Posterior vena cava (tissue), 2 donors: ENCODE results near the gene PTPN2. TPM values are rescaled to one million over a fixed set of nuclear protein-coding genes. Genes with fewer than 3 reads are reported as not detected.

ENCODE experiments used
- DNase-seq: peaks from one replicate; pipeline ENCODE4 v3.0.0-alpha.2; 2020; ENCODE audit warnings: low spot score
- intact Hi-C, 2 donors: fragments of 100-400 bp; cut with DNase I; formaldehyde crosslinking; loops; one replicate each; pipeline versions ENCODE4 v1.14.1 to v1.14.2; 2022 to 2023
- total RNA-seq, 2 donors: library from RNA; stranded (reverse); fragmentation: NEBNext Ultra II Directional; extraction: Animal tissue kit (Norgen Biotek cat#: 25700); gene quantifications; one replicate each; pipeline ENCODE4 v1.2.1, GENCODE V29; 2021
- donor health status: DM: yes; HTN: yes; CAD: no.
- donor health status: DM: yes; HTN: yes; CAD: no.

Gene PTPN2
- total RNA-seq, 2 donors from 2014 or later = 29.2 to 36.8 TPM

DNA sequence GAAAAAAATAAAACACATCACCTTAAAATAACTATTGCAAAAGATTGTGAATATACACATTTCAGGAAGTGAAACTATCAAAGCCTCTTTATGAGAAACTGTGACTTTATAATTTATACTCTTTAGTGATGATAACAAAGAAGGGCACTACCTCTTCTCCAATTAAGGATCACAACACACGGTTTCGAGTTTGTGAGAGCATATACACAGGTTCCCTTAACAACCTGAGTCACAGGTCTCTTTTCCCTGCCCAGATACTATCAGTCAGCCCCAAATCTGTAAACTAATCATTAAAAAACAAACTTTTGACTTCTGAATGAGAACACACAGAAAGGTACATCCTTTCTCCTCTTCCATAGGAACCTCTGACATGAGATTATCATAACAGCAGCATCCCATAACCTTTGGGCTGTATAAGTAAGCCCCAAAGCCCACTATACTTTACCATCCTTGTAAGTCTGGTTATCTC is 44.9 kb downstream of the PTPN2 start:
- intact Hi-C loops = no loop called here
- no peak for DNase-seq

DNA sequence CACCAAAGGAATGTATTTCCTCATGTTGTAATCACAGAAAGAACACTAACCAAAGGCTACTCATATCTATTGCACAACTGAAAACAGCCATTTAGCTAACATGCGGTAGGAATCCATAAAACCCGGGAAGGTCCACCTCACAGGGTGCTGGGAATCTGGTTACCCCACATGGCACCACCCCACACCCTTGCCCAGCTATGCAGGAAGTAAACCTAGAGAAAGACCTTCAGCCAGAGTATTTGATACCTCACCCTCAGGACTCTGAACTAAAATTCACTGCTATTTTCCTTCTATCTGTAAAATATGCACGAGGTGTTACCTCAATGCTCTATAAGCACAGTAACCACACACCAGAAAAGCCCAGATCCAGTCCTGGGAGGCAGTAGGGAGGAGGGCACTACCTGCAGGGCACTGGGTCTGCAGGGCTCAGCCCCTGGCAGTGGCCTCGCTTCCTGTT is 45.8 kb downstream of the PTPN2 start:
- intact Hi-C loops = no loop called here
- no peak for DNase-seq

DNA sequence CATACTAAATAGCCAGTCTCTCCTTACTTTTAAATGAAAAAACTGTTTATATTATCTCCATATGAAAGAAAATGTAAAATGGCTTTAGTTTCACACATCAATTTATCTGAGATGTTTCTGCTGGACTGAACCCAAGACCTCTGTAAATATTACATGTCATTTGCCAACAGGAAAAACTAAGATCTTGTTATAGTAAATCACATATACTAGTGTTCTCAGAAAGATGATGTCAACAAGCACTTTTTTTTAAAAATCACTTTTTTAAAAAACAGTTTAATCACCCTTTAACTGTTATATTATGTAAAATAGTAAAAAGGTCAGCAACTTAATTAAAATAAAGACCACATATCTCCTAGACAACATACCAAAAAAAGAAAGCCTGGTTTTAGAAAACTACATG is 46.3 kb downstream of the PTPN2 start:
- DNase-seq = no peak
- intact Hi-C loops = no loop called here

DNA sequence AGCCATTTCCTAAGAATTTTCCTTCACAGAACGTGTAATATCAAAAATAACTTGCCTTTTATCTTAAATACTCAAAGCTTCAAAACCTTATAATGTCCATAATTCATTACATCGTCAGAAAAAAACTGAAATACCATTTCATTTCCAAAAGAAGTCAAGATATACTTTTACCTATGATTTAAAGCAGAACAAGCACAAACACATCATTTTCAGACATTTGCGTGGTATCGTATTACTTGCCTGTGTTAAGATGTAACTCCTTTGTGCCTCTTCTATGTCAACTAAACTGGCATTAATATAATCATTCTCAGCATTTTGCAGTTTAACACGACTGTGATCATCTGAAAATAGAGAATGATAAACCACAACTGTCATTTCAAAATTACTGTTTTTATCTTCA is 47.5 kb downstream of the PTPN2 start:
- no peak for DNase-seq
- intact Hi-C loops = no loop called here

GRCh38 chr18:12828116-12829051 is 55.7 kb downstream of the PTPN2 start:
- no peak for DNase-seq
- intact Hi-C loops = no loop called here

- no peak for DNase-seq
- intact Hi-C loops = no loop called here
Measured at GRCh38 chr18:12827588-12827987, 56.4 kb downstream of the PTPN2 start.

DNA sequence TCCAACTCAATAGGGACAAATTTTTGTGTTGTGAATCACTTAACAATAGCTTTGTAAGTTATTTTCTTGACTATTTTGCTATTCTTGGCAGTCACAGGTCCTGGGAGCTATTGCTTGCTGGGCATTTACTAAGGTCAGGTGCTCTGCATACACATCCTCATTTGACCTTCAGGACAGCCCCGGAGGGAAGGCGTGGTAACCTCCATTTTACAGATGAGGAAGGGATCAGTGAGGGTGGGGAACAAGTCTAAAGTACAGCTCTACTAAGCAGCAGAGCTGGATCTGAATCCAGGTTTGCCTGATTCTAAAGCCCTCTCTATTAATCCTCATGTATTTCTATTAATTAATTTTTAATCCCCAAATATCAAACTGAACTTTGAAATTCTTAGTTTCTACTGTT is 58.8 kb downstream of the PTPN2 start:
- intact Hi-C loops = no loop called here
- DNase-seq = no peak

DNA sequence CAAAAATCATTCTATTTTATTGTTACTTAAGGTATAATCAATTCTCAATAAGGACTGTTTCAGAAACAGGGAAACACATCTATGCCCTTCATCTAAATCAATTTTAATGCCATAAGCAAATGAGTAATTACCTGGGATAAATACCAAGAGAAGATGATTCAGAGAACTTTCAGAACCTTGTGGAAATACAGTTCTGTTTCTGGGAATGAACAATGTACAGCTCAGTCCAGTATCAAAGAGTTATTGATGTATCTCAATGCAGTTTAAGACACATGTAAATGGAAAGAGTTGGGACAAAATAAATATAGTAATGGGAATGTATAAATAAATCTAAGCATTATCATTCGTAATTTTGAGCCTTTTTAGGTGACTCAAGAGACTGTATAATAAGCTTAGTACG is 60.1 kb downstream of the PTPN2 start:
- no peak for DNase-seq
- intact Hi-C loops = no loop called here

DNA sequence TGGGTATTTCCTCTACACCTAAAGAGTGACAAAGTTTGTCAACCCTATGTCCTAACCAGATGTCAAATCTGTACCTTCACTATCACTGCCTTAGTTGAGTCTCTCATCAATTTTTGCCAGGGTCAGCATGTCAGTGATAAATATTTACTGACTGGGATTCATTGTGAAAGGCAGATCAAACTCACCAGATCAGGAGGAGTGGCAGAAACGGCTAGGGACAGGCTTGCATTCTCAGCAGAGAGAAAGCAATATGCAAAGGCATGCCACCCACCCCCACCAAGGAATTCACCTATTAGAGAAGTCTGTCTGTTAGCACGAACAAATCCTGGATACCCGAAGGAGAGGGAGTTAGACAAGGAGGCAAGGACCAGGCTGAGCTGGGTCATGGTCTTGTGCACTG is 62.6 kb downstream of the PTPN2 start:
- intact Hi-C loops = no loop called here
- no peak for DNase-seq

GRCh38 chr18:12820506-12820905 is 63.5 kb downstream of the PTPN2 start:
- intact Hi-C loops = no loop called here

GRCh38 chr18:12819841-12820240 is 64.2 kb downstream of the PTPN2 start:
- DNase-seq = no peak
- intact Hi-C loops = no loop called here

More at GRCh38 chr18:12820506-12820905, 63.5 kb downstream of the PTPN2 start:
- DNase-seq = no peak

DNA sequence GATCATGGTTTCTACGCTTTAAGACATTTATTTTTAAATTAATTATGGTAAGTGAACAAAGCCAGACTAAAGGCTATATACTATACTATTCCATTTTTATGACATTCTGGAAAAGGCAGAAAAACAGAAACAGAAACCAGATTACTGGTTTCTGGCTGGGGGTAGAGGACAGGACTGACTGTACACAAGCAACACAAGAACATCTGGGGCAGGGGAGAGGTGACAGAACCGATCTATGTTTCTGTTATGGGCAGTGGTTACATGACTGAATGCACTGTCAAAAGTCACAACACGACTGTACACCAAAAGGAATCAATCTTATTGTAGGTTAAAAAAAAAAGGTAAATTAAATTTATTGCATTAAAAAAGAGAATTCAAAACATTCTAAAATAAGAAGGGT is 64.7 kb downstream of the PTPN2 start:
- intact Hi-C loops = no loop called here

DNA sequence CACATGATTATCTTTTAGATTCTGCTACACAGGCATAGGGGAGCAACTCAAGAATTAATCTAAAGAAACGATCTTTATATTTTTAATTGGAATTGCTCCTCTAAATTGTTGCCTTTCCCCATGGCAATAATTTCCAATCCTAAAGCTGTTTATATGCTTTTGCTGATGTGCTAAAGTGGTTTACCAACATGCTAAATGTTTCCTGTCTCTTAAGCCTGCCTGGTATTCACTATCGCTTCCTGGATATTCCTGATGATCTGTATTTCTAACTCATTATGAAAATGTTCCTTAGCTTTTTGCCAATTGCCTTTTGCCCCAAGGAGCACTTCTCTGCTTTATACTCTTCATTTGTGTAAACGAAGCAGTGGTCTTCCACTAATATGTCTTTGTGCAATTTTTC is 65.8 kb downstream of the PTPN2 start:
- DNase-seq = no peak
- intact Hi-C loops = no loop called here

More for the DNA sequence above, 64.7 kb downstream of the PTPN2 start:
- no peak for DNase-seq

- no peak for DNase-seq
- intact Hi-C loops = no loop called here
Measured at GRCh38 chr18:12816451-12816850, 67.6 kb downstream of the PTPN2 start.

DNA sequence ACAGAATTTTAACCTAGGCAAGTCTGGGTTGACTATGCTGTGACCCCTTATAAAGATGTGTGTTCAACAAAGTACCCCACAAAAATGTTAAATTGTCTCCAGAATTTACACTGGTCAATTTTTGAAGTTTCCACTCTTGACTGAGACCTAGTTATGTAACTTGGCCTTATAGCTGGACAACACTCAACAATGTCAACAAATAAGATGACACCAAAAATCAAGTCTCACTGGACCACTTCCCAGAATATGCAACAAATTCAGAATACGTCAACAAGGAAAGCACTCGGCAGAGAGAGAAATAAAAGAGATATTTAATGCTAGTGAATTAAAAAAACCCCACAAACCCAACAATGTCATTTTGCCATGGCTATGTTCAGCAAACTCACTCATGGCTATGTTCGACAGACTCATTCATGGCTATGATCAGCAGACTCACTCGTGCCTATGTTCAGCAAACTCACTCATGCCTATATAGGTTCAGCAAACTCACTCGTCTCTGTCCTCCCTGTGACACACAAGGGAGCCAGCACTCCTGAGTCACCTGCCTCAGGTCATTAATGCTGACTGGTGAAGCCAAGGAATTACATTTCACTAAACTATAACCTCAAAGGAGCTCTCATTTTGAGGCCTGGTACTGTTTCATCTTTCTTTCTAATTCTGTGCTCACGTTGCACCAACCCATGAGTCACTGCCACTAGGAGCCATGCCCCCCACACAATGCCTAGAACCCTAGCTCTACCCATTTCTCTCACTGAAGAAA is 72.7 kb downstream of the PTPN2 start:
- DNase-seq = no peak
- intact Hi-C loops = no loop called here

DNA sequence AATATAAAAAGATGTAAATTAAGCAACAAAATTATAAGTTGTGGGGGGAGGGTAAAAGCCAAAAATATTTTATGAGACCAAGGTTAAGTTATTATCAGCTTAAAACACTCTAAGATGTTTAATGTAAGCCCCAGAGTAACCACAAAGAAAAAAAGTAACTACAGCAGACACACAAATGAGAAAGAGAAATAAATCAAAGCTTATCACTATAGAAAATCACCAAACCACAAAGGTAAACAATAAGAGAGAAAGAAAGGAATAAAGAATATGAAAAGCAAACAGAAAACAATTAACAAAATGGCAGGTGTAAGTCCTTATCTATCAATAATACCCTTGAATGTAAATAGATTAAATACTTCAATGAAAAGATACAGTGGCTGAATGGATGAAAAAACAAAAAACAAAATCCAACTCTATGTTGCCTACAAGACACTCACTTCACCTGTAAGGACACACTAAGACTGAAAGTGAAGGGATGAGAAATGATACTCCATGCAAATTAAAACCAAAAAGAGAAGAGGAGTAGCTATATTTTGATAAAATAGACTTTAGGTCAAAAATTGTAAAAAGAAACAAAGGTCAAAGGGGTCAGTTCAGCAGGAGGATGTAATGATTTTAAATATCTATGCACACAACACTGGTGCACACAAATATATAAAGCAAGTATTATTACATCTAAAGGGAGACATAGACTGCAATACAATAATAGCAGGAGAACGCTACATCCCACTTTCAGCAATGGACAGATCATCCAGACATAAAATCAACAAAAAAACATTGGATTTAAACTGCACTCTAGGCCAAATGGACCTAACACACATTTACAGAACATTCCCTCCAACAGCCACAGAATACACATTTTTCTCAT is 80.7 kb downstream of the PTPN2 start:
- intact Hi-C loops = no loop called here
- no peak for DNase-seq

GRCh38 chr18:12802538-12802937 is 81.5 kb downstream of the PTPN2 start:
- DNase-seq = no peak
- intact Hi-C loops = no loop called here

GRCh38 chr18:12796448-12796847 is 87.6 kb downstream of the PTPN2 start:
- no peak for DNase-seq
- intact Hi-C loops = no loop called here

DNA sequence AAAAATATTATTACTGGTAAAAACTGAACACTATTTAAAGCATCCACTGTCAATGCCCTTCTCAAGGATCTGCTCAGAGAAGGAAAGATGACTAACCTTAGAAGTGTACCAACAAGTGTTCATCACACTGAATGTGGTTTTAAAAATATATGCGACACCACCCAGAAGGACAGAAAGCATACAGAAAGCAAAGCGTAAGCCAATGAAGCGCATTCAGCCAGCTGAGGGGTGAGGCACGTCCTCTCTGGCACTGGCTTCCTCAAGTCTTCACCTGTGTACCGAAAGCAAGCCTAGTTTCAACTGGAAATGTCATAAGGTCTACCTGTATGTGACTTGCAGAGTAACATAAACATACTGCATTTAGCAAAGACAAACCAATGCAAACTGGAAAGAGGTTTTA is 92.4 kb downstream of the PTPN2 start:
- intact Hi-C loops = no loop called here
- no peak for DNase-seq
